HEK293 (cell line): ENCODE measurements around the gene OR1F1.

Experiments
- GLIS2 ChIP-seq: fragments of 450-650 bp; formaldehyde crosslinking; IDR thresholded peaks from 2 replicates; pipeline ENCODE4 v1.5.1; 2016; ENCODE audit warnings: missing biosample characterization, missing genetic modification characterization
- OSR2 ChIP-seq: fragments of 450-650 bp; formaldehyde crosslinking; IDR thresholded peaks from 2 replicates; pipeline ENCODE4 v1.5.1; 2016; ENCODE audit warnings: missing biosample characterization, missing genetic modification characterization
- REPIN1 ChIP-seq: fragments of 450-650 bp; formaldehyde crosslinking; IDR thresholded peaks from 2 replicates; pipeline ENCODE4 v1.5.1; 2017; ENCODE audit warnings: missing biosample characterization, missing genetic modification characterization, low read depth
- ZBTB11 ChIP-seq: fragments of 450-650 bp; formaldehyde crosslinking; conservative IDR thresholded peaks from 2 replicates; pipeline ENCODE4 v1.5.1; 2016; ENCODE audit warnings: low read depth, missing biosample characterization, missing genetic modification characterization
- ZBTB21 ChIP-seq: fragments of 450-650 bp; formaldehyde crosslinking; IDR thresholded peaks from 2 replicates; pipeline ENCODE4 v1.5.1; 2017; ENCODE audit warnings: missing biosample characterization, missing genetic modification characterization
- ZNF10 ChIP-seq: fragments of 450-650 bp; formaldehyde crosslinking; IDR thresholded peaks from 2 replicates; pipeline ENCODE4 v1.5.1; 2017; ENCODE audit warnings: missing biosample characterization, missing genetic modification characterization
- ZNF114 ChIP-seq: fragments of 450-650 bp; formaldehyde crosslinking; IDR thresholded peaks from 2 replicates; pipeline ENCODE4 v1.5.0; 2017; ENCODE audit warnings: missing biosample characterization, missing genetic modification characterization
- ZNF132 ChIP-seq: fragments of 450-650 bp; formaldehyde crosslinking; IDR thresholded peaks from 2 replicates; pipeline ENCODE4 v1.5.1; 2017; ENCODE audit warnings: missing biosample characterization, missing genetic modification characterization, borderline replicate concordance
- ZNF133 ChIP-seq: fragments of 450-650 bp; formaldehyde crosslinking; IDR thresholded peaks from 2 replicates; pipeline ENCODE4 v1.5.1; 2016; ENCODE audit warnings: missing biosample characterization, missing genetic modification characterization
- ZNF140 ChIP-seq: fragments of 450-650 bp; formaldehyde crosslinking; IDR thresholded peaks from 2 replicates; pipeline ENCODE4 v1.5.1; 2016; ENCODE audit warnings: missing biosample characterization, missing genetic modification characterization
- ZNF16 ChIP-seq: fragments of 450-650 bp; formaldehyde crosslinking; IDR thresholded peaks from 2 replicates; pipeline ENCODE4 v1.5.1; 2016; ENCODE audit warnings: low read depth, missing biosample characterization, missing genetic modification characterization
- ZNF335 ChIP-seq: fragments of 450-650 bp; formaldehyde crosslinking; conservative IDR thresholded peaks from 2 replicates; pipeline ENCODE4 v1.5.1; 2016; ENCODE audit warnings: missing biosample characterization, missing genetic modification characterization
- ZNF426 ChIP-seq: fragments of 450-650 bp; formaldehyde crosslinking; IDR thresholded peaks from 2 replicates; pipeline ENCODE4 v1.5.1; 2017; ENCODE audit warnings: missing biosample characterization, missing genetic modification characterization, mild to moderate bottlenecking, inconsistent platforms, moderate library complexity
- ZNF449 ChIP-seq: fragments of 450-650 bp; formaldehyde crosslinking; IDR thresholded peaks from 2 replicates; pipeline ENCODE4 v1.5.1; 2017; ENCODE audit warnings: missing biosample characterization, mild to moderate bottlenecking, missing genetic modification characterization, moderate library complexity
- ZNF473 ChIP-seq: fragments of 450-650 bp; formaldehyde crosslinking; IDR thresholded peaks from 2 replicates; pipeline ENCODE4 v1.5.1; 2017; ENCODE audit warnings: missing biosample characterization, missing genetic modification characterization
- ZNF571 ChIP-seq: fragments of 450-650 bp; formaldehyde crosslinking; IDR thresholded peaks from 2 replicates; pipeline ENCODE4 v1.5.0; 2017; ENCODE audit warnings: missing biosample characterization, missing genetic modification characterization
- ZNF785 ChIP-seq: fragments of 450-650 bp; formaldehyde crosslinking; IDR thresholded peaks from 2 replicates; pipeline ENCODE4 v1.5.1; 2016; ENCODE audit warnings: missing biosample characterization, missing genetic modification characterization
- ZNF837 ChIP-seq: fragments of 450-650 bp; formaldehyde crosslinking; IDR thresholded peaks from 2 replicates; pipeline ENCODE4 v1.5.1; 2016; ENCODE audit warnings: missing biosample characterization, missing genetic modification characterization
- ZXDB ChIP-seq: fragments of 450-650 bp; formaldehyde crosslinking; IDR thresholded peaks from 2 replicates; pipeline ENCODE4 v1.5.1; 2016; ENCODE audit warnings: missing biosample characterization, missing genetic modification characterization
- TF ChIP-seq, protein P1 (sequence below): fragments of 450-650 bp; formaldehyde crosslinking; IDR thresholded peaks from 2 replicates; pipeline ENCODE4; 2016; ENCODE audit warnings: missing biosample characterization, missing genetic modification characterization
- TF ChIP-seq, protein P2 (sequence below): fragments of 450-650 bp; IDR thresholded peaks from 2 replicates; pipeline ENCODE4 v1.5.1; 2018; ENCODE audit warnings: missing biosample characterization, missing genetic modification characterization
- TF ChIP-seq, protein P3 (sequence below): fragments of 450-650 bp; formaldehyde crosslinking; IDR thresholded peaks from 2 replicates; pipeline ENCODE4 v1.5.1; 2016; ENCODE audit warnings: missing biosample characterization, missing genetic modification characterization, borderline replicate concordance
- TF ChIP-seq, protein P4 (sequence below): fragments of 450-650 bp; formaldehyde crosslinking; IDR thresholded peaks from 2 replicates; pipeline ENCODE4 v1.5.0; 2017; ENCODE audit warnings: missing biosample characterization, missing genetic modification characterization, borderline replicate concordance

The OR1F1 gene

DNA sequence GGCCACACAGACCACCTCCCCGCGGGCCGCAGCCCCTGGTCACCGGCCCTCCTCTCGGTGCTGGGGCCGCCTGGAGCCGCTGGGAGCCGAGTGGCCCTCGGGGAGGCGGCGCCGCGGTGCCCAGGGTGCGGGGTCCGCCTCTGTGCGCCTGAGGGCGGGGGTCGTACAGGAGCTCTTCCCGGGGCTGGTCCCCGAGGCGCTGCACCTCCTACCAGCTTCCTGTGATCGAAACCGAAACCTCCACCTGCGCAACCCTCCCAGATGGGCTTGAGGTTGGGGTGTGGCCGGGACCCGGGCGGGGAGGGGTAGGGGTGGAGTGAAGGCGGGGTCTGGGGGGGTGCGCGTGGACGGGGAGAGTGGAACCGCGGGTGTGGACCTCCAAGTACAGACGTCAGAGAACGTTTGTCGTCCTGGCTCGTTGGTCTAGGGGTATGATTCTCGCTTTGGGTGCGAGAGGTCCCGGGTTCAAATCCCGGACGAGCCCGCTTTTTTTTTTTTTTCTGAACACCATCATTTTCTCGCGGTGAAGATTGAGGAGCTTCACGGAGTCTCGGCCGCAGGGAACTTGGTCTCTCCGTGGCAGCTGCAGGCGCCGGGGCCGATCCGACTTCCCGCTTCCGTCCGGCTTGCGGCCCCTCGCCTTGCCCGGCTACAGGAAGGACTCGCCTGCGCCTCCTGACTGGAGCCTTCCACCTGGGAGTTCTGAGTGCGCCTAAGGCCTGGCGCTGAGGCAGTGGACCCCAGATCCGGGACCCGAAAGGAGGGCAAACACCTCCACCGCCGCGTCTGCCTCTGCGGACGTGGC lies 29.3 kb upstream of the OR1F1 start (continued):
- TF ChIP-seq, protein P1, sequence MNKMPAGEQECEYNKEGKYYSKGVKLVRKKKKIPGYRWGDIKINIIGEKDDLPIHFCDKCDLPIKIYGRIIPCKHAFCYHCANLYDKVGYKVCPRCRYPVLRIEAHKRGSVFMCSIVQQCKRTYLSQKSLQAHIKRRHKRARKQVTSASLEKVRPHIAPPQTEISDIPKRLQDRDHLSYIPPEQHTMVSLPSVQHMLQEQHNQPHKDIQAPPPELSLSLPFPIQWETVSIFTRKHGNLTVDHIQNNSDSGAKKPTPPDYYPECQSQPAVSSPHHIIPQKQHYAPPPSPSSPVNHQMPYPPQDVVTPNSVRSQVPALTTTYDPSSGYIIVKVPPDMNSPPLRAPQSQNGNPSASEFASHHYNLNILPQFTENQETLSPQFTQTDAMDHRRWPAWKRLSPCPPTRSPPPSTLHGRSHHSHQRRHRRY = no peak
- TF ChIP-seq ZNF10 (peak; percentile 64; the same call in 1 of the 2 replicates), GLIS2 (tag by site-specific recombination) (peak; percentile 89), ZXDB (tag by site-specific recombination) (peak; percentile 81), ZNF837 (tag by site-specific recombination) (no peak), OSR2 (tag by site-specific recombination) (peak; percentile 71), ZNF335 (peak; percentile 85), ZBTB11 (tag by site-specific recombination) (peak; percentile 71), ZNF16 (tag by site-specific recombination) (no peak), ZBTB21 (peak; percentile 94), ZNF114 (no peak), ZNF133 (no peak), ZNF473 (no peak), ZNF449 (no peak), ZNF426 (tag by site-specific recombination) (no peak), ZNF785 (tag by site-specific recombination) (no peak), REPIN1 (tag by site-specific recombination) (peak; percentile 53; the same call in 1 of the 2 replicates), ZNF132 (tag by site-specific recombination) (no peak), ZNF140 (no peak), ZNF571 (no peak)
- TF ChIP-seq, protein P2, sequence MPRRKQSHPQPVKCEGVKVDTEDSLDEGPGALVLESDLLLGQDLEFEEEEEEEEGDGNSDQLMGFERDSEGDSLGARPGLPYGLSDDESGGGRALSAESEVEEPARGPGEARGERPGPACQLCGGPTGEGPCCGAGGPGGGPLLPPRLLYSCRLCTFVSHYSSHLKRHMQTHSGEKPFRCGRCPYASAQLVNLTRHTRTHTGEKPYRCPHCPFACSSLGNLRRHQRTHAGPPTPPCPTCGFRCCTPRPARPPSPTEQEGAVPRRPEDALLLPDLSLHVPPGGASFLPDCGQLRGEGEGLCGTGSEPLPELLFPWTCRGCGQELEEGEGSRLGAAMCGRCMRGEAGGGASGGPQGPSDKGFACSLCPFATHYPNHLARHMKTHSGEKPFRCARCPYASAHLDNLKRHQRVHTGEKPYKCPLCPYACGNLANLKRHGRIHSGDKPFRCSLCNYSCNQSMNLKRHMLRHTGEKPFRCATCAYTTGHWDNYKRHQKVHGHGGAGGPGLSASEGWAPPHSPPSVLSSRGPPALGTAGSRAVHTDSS (tag by site-specific recombination) = no peak; the same call in 1 of the 2 replicates
- TF ChIP-seq, protein P3, sequence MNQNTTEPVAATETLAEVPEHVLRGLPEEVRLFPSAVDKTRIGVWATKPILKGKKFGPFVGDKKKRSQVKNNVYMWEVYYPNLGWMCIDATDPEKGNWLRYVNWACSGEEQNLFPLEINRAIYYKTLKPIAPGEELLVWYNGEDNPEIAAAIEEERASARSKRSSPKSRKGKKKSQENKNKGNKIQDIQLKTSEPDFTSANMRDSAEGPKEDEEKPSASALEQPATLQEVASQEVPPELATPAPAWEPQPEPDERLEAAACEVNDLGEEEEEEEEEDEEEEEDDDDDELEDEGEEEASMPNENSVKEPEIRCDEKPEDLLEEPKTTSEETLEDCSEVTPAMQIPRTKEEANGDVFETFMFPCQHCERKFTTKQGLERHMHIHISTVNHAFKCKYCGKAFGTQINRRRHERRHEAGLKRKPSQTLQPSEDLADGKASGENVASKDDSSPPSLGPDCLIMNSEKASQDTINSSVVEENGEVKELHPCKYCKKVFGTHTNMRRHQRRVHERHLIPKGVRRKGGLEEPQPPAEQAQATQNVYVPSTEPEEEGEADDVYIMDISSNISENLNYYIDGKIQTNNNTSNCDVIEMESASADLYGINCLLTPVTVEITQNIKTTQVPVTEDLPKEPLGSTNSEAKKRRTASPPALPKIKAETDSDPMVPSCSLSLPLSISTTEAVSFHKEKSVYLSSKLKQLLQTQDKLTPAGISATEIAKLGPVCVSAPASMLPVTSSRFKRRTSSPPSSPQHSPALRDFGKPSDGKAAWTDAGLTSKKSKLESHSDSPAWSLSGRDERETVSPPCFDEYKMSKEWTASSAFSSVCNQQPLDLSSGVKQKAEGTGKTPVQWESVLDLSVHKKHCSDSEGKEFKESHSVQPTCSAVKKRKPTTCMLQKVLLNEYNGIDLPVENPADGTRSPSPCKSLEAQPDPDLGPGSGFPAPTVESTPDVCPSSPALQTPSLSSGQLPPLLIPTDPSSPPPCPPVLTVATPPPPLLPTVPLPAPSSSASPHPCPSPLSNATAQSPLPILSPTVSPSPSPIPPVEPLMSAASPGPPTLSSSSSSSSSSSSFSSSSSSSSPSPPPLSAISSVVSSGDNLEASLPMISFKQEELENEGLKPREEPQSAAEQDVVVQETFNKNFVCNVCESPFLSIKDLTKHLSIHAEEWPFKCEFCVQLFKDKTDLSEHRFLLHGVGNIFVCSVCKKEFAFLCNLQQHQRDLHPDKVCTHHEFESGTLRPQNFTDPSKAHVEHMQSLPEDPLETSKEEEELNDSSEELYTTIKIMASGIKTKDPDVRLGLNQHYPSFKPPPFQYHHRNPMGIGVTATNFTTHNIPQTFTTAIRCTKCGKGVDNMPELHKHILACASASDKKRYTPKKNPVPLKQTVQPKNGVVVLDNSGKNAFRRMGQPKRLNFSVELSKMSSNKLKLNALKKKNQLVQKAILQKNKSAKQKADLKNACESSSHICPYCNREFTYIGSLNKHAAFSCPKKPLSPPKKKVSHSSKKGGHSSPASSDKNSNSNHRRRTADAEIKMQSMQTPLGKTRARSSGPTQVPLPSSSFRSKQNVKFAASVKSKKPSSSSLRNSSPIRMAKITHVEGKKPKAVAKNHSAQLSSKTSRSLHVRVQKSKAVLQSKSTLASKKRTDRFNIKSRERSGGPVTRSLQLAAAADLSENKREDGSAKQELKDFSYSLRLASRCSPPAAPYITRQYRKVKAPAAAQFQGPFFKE = no peak
- TF ChIP-seq, protein P4, sequence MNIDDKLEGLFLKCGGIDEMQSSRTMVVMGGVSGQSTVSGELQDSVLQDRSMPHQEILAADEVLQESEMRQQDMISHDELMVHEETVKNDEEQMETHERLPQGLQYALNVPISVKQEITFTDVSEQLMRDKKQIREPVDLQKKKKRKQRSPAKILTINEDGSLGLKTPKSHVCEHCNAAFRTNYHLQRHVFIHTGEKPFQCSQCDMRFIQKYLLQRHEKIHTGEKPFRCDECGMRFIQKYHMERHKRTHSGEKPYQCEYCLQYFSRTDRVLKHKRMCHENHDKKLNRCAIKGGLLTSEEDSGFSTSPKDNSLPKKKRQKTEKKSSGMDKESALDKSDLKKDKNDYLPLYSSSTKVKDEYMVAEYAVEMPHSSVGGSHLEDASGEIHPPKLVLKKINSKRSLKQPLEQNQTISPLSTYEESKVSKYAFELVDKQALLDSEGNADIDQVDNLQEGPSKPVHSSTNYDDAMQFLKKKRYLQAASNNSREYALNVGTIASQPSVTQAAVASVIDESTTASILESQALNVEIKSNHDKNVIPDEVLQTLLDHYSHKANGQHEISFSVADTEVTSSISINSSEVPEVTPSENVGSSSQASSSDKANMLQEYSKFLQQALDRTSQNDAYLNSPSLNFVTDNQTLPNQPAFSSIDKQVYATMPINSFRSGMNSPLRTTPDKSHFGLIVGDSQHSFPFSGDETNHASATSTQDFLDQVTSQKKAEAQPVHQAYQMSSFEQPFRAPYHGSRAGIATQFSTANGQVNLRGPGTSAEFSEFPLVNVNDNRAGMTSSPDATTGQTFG = no peak
